CD4-positive, alpha-beta T cell treated with Interleukin-15 for 4 hours (primary cell): ENCODE measurements around the gene SUSD6.

Experiments
- DNase-seq: peaks from one replicate; pipeline ENCODE4 v3.0.0-alpha.2; 2020; ENCODE audit warnings: low spot score

Gene SUSD6

DNA sequence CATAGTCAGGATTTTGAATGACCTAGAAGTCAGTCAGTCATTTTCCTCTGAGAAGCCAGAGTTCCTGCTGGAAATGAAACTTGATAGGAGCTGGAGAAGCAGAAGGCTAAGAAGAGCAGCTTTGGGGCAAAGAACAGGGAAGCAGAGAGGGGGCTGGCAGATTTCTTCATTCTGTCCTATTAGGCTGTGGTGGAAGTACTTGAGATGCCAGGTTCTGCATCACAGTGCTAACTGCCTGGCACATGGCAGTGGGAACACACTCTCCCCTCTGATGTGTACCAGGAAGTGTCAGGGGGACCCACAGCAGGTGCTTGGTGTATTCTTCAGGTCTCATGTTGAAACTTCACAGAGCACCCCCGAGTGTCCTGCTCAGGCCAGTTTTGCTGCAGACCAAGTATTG lies 61.0 kb downstream of the SUSD6 start:
- no peak for DNase-seq

DNA sequence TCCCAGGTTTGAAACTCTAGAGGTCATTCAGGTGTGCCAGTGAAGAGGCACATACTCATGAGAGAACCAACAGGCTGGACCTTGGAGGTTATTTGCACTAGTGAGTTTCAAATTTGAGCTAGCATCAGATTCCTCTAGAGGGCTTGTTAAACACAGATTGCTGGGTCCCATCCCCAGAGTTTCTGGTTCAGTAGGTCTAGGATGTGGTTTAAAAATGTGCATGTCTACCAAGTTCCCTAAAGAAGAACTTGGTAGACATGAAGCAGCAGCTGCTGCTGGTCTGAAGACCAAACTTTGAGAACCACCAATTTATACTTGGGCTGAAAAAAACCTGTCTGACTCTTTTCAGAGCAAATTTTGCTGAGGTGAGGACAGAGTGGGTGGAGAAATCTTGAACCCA lies 61.7 kb downstream of the SUSD6 start:
- DNase-seq, result no peak

DNA sequence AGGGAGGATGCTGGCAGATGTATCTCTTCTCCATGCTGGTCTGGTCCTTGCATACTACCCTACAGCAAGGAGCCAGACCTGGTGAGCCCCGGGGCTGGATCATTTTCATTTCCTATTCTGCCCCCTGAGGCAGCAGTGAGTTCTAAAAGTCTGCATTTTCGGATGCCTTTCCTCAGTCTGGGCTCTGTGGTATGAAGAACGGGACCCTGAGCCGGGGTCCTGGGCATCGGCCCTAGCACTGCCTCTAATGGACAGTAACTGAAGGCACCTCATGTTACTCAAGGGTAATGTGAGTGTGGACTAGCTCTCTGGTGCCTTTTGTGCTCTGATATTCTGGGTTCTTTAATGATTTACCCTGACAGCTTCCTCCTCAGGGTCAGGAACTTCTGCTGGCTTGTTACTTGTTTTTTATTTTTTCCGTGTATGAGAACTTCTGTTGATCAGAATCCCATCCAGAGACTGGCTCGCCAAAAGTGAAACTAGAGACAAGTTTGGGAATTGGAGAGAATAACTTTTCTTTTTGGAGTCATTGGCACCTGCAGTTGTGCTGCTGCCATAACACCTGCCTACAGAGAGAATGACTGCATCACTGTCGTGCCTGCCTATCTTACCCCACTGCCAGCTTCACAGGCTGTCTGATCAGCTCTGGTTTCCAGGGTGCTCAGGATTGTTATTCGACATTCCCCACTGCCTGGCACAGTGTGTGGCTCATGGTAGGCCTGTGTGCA lies 62.3 kb downstream of the SUSD6 start:
- DNase-seq, result no peak

- DNase-seq, result no peak
Observed at GRCh38 chr14:69674546-69675244, 63.3 kb downstream of the SUSD6 start.

GRCh38 chr14:69675245-69675583 lies 63.8 kb downstream of the SUSD6 start:
- no peak for DNase-seq

- DNase-seq, result no peak
Observed at GRCh38 chr14:69675877-69676416, 64.6 kb downstream of the SUSD6 start.

GRCh38 chr14:69676723-69677122 lies 65.3 kb downstream of the SUSD6 start:
- DNase-seq, result no peak

- no peak for DNase-seq
Observed at GRCh38 chr14:69680297-69680696, 68.9 kb downstream of the SUSD6 start.

- no peak for DNase-seq
Observed at GRCh38 chr14:69682136-69682535, 70.7 kb downstream of the SUSD6 start.

DNA sequence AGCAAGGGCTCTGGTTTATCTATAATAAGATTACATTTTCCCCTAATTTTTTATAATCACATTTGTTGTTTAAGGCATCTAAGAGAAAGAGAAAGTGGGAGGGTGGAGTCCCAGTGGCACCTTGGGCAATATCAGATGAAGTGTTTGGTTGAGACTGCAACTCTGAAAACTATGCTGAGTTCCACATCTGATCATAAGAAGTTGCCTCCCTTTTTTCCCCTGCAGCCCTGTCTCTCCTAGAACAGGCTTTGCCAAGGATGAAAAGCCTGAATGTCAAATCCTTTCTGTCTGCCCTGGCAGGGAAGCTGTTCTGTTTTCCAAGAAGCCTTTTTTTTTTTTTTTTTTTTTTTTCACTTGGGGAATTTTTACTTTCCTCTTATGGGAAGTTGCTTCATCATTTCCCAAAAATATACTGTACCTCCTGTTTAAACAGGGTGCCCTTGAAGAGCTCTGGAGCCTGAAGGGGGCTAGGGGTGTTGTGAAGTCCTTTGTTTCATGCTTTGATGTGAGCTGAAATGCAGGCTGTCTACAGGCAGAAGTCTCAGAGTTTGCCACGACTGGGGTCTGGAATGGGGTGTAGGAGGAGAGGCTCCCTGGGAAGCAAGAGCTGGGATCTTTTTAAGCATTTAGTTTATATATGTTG lies 71.3 kb downstream of the SUSD6 start:
- peak; percentile 48 for DNase-seq

GRCh38 chr14:69683971-69684370 lies 72.6 kb downstream of the SUSD6 start:
- no peak for DNase-seq

- DNase-seq, result no peak
Observed at GRCh38 chr14:69684461-69685217, 73.2 kb downstream of the SUSD6 start.

GRCh38 chr14:69685218-69685616 lies 73.8 kb downstream of the SUSD6 start:
- peak; percentile 81 for DNase-seq

DNA sequence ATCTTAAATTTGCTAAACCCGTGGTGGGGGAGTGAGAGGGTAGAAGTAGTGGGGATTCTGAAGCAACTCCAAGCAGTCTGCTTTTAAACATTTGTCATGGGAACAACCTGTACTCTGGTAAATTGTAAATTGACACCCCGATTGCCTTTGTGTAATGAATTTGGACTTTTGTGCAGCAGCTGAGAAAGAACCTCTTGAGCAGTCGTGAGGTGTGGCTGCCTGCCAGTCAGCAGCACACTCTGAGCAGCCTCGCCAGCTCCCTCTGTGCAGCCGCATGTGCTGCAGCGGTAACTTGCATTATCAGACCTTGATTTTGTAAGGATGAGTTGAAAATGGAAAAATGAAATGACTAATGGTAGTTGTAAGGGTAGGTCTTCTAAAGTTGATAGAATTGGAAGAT lies 74.3 kb downstream of the SUSD6 start:
- peak; percentile 24 for DNase-seq

DNA sequence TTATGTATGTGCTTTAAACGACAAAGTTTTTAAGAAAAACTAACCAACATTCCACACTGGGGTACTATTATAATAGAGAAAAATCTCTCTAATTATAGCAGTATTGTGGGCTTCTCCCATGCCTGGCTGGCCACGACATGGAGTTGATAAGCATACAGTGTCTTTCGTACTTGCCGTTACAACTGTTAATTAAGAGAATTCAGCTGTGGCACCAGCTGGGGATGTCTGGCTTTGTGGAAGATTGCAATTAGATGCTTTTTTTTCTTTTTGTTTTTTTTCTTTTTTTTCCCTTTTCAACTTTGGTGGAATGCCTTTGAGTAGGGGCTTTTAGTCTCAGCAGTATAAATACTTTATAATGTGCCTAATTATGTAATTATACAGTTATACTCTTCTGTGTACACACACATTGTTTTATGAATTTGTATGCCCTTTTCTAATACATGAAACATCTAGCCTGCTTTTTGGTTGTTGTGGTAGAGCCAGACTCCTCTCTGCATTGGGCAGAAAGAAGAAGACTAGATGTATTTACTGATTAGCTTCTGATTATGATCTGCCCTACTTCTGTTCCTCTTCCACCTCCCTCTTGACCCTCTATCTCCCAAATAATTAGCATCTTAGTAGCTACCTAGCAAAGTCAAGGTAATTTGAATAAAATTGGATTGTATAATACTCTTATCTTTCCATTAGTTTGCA lies 76.4 kb downstream of the SUSD6 start:
- no peak for DNase-seq

GRCh38 chr14:69688299-69688649 lies 76.9 kb downstream of the SUSD6 start:
- no peak for DNase-seq

- no peak for DNase-seq
Observed at GRCh38 chr14:69690042-69690441, 78.6 kb downstream of the SUSD6 start.

GRCh38 chr14:69692594-69692993 lies 81.2 kb downstream of the SUSD6 start:
- DNase-seq, result no peak

- no peak for DNase-seq
Observed at GRCh38 chr14:69693145-69693544, 81.7 kb downstream of the SUSD6 start.

DNA sequence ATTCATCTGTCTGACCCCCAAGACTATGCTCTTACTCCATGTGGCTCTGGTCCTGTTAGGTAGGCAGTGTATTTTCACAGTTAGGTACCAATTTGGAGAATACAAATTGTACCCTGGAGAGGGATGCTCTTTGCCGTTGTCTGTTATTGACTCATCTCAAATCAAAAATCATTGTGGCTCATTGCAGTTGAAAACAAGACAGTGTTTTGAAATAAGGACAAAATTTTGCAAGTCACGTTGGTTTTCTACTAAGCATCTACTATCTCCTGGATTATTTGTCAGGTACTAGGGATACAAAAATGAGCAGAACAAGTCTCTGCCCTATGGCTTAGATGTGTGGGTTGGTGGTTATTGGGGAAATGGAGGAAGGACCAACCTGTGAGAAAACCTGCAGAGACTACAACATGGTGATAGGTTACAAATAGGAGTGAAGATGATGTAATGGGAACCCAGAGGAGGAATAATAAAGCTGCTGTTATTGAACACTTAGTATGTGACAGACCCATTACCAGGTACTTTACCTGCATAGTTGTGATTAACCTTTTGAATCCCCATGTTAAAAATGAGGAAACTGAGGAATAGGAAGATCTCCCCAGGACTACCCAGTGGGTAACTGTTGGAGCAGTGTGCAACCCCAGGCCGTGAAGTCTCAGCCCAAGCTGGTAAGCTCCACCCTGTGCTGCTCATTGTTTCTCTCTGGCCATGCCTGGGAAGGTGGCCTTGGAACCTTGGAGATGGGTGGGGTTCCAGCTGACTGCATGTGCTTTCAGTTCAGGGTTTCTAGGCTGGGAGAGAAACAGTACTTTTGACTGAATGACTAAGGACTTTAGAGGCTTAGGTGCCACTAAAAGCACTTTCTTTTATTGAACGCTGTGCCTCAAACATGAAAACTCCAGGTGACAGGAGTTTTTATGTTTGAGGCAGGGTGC lies 82.7 kb downstream of the SUSD6 start:
- no peak for DNase-seq
